ENCODE results near the gene GAS2L2.

DNA sequence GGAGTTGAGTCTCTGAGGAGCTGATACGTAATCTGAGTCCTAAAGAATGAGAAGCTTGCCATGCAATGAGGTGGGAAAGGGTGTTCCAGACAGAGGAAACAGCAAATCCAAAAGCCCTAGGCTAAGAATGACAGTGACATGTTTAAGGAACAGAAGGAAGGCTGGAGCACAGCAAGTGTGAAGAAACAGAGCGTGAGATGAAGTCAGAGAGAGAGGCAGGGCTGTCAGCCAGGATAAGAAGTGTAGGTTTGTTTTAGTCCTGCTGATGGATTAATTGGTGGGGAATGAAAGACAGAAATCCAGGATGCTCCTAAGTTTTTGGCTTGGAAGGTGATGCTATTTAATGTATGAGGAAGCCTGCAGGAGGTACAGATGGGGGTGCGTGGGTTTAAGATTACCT lies 27.9 kb upstream of the GAS2L2 start:
- TF ChIP-seq, protein P1, sequence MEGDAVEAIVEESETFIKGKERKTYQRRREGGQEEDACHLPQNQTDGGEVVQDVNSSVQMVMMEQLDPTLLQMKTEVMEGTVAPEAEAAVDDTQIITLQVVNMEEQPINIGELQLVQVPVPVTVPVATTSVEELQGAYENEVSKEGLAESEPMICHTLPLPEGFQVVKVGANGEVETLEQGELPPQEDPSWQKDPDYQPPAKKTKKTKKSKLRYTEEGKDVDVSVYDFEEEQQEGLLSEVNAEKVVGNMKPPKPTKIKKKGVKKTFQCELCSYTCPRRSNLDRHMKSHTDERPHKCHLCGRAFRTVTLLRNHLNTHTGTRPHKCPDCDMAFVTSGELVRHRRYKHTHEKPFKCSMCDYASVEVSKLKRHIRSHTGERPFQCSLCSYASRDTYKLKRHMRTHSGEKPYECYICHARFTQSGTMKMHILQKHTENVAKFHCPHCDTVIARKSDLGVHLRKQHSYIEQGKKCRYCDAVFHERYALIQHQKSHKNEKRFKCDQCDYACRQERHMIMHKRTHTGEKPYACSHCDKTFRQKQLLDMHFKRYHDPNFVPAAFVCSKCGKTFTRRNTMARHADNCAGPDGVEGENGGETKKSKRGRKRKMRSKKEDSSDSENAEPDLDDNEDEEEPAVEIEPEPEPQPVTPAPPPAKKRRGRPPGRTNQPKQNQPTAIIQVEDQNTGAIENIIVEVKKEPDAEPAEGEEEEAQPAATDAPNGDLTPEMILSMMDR (IDR thresholded peaks at IDR 0.05), result no peak
- TF ChIP-seq POLR2A (IDR thresholded peaks at IDR 0.05), result no peak

Data from prostate gland (tissue), 2 donors.